ENCODE measurements around the gene RBMS3. TPM values are rescaled to one million over a fixed set of nuclear protein-coding genes. Genes with fewer than 3 reads are reported as not detected.

RBMS3 gene
- total and polyA plus RNA-seq, 12 donors: 8.7 to 90.1 (median 51.2) TPM

GRCh38 chr3:29512641-29513040 is 231.8 kb downstream of the RBMS3 start:
- H3K9me3 ChIP-seq (replicated peaks in 1 of 3): no peaks in the 10 kb centered on the region
- intact Hi-C loops (cut with DNase I): no loop called here
- H3K36me3 ChIP-seq (replicated peaks in 1 of 2): no peaks in the 10 kb centered on the region
- H3K27ac ChIP-seq: peak overlapping the region in 2 of 5 donors; percentile 11 to 29
- H3K27me3 ChIP-seq: no peaks in the 10 kb centered on the region
- peaks cover 0 to 42% of the 10 kb centered on the region in 2 donors for H3K4me1 ChIP-seq (replicated peaks in 1 of 2)
- 64 to 74% (median 68%) methylated on average over 4 of the region's 4 CpGs for WGBS, 4 donors
- DNase-seq: no peak
- no peak for TF ChIP-seq CTCF (IDR thresholded peaks at IDR 0.05)
- TF ChIP-seq POLR2A (IDR thresholded peaks at IDR 0.05): no peak
- H3K4me3 ChIP-seq: peak overlapping the region in 1 of 4 donors; percentile 14

- DNase-seq: peak in 6 of 7 donors; percentile 20 to 71 (median 41)
- H3K27ac ChIP-seq: peak overlapping the region in 2 of 5 donors; percentile 11 to 29
- peaks cover 0 to 42% of the 10 kb centered on the region in 2 donors for H3K4me1 ChIP-seq (replicated peaks in 1 of 2)
- intact Hi-C loops (cut with DNase I): no loop called here
- H3K36me3 ChIP-seq (replicated peaks in 1 of 2): no peaks in the 10 kb centered on the region
- TF ChIP-seq POLR2A (IDR thresholded peaks at IDR 0.05) (no peak), CTCF (IDR thresholded peaks at IDR 0.05) (no peak)
- H3K27me3 ChIP-seq: no peaks in the 10 kb centered on the region
- WGBS, 4 donors: 28 to 42% (median 39%) methylated on average over 3 of the region's 3 CpGs
- no peak overlapping the region for H3K4me3 ChIP-seq
- H3K9me3 ChIP-seq (replicated peaks in 1 of 3): no peaks in the 10 kb centered on the region
These were observed 232.4 kb downstream of the RBMS3 start for GRCh38 chr3:29513236-29513635.

- Histone ChIP-seq H3K27me3 (no peaks in the 10 kb centered on the region), H3K9me3 (replicated peaks in 1 of 3) (no peaks in the 10 kb centered on the region), H3K4me3 (no peak overlapping the region), H3K27ac (peak overlapping the region in 1 of 5 donors; percentile 13), H3K4me1 (replicated peaks in 1 of 2) (peaks cover 0 to 42% of the 10 kb centered on the region in 2 donors), H3K36me3 (replicated peaks in 1 of 2) (no peaks in the 10 kb centered on the region)
- 26 to 51% (median 43%) methylated on average over 3 of the region's 3 CpGs for WGBS, 4 donors
- TF ChIP-seq POLR2A (IDR thresholded peaks at IDR 0.05) (no peak), CTCF (IDR thresholded peaks at IDR 0.05) (no peak)
- DNase-seq: no peak
- intact Hi-C loops (cut with DNase I): no loop called here
These were observed 233.3 kb downstream of the RBMS3 start for GRCh38 chr3:29514170-29514569.

- WGBS, 4 donors: 71 to 82% (median 75%) methylated on average over 3 of the region's 3 CpGs
- Histone ChIP-seq H3K36me3 (replicated peaks in 1 of 2) (no peaks in the 10 kb centered on the region), H3K9me3 (replicated peaks in 1 of 3) (no peaks in the 10 kb centered on the region), H3K4me3 (no peak overlapping the region), H3K27me3 (no peaks in the 10 kb centered on the region), H3K4me1 (replicated peaks in 1 of 2) (peaks cover 0 to 46% of the 10 kb centered on the region in 2 donors), H3K27ac (no peak overlapping the region)
- no peak for TF ChIP-seq CTCF (IDR thresholded peaks at IDR 0.05)
- intact Hi-C loops (cut with DNase I): no loop called here
- no peak for DNase-seq
These were observed 234.0 kb downstream of the RBMS3 start for GRCh38 chr3:29514912-29515311.
